ENCODE results near the gene SOX9.

The SOX9 gene

DNA sequence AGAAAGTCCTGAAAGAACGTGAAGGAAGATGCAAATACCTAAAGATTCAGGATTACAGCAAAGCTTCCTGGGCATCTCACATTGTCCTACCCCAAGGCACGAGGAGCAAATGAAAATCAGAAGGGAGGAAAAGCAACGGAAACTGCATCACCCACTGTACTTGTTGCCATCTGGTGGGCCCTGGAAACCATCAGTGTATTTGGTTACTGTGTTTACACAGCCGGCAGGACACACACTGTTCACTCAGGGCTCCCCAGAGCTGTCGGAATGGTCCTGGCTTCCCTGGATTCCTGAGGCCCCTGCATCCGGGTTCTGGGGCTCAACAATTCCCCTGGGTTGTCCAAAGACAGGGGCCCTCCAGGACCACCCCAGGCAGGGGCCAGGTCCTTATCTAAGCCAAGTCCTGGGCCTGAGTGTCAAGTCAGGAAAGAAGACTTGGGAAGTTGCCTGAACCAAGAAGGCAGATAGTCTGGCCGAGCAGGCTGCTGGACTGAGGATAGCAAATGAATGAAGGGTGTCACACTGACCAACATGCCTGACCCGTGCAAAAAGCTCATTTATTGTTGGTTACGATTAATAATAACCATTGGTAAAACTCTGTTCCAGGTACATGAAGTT lies 52.8 kb downstream of the SOX9 start:
- TF ChIP-seq, protein P1, sequence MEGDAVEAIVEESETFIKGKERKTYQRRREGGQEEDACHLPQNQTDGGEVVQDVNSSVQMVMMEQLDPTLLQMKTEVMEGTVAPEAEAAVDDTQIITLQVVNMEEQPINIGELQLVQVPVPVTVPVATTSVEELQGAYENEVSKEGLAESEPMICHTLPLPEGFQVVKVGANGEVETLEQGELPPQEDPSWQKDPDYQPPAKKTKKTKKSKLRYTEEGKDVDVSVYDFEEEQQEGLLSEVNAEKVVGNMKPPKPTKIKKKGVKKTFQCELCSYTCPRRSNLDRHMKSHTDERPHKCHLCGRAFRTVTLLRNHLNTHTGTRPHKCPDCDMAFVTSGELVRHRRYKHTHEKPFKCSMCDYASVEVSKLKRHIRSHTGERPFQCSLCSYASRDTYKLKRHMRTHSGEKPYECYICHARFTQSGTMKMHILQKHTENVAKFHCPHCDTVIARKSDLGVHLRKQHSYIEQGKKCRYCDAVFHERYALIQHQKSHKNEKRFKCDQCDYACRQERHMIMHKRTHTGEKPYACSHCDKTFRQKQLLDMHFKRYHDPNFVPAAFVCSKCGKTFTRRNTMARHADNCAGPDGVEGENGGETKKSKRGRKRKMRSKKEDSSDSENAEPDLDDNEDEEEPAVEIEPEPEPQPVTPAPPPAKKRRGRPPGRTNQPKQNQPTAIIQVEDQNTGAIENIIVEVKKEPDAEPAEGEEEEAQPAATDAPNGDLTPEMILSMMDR (IDR thresholded peaks at IDR 0.05; ENCODE audit: control extremely low read depth, extremely low read depth, low read depth, missing control alignments) = no peak
- ChIA-PET CTCF (interaction anchor here (0.9 to 1.3 kb wide), 2 partner anchors 10 to 30 kb away, joined by 3 read pairs; no protein-coding TSS in a partner anchor), POLR2A (no interaction called here)
- no peak for DNase-seq (ENCODE audit: extremely low spot score)

- TF ChIP-seq, protein P1 (IDR thresholded peaks at IDR 0.05; ENCODE audit: control extremely low read depth, extremely low read depth, low read depth, missing control alignments) = no peak
- ChIA-PET CTCF (no interaction called here), POLR2A (no interaction called here)
- no peak for DNase-seq (ENCODE audit: extremely low spot score)
Observed at GRCh38 chr17:72175263-72175662, 54.4 kb downstream of the SOX9 start.

Measured in GM10248 (cell line).